ENCODE results near the gene MICAL2. TPM values are rescaled to one million over a fixed set of nuclear protein-coding genes. Genes with fewer than 3 reads are reported as not detected.

MICAL2 gene
- total RNA-seq, 1 experiment from 2014 or later: 37.4 TPM

DNA sequence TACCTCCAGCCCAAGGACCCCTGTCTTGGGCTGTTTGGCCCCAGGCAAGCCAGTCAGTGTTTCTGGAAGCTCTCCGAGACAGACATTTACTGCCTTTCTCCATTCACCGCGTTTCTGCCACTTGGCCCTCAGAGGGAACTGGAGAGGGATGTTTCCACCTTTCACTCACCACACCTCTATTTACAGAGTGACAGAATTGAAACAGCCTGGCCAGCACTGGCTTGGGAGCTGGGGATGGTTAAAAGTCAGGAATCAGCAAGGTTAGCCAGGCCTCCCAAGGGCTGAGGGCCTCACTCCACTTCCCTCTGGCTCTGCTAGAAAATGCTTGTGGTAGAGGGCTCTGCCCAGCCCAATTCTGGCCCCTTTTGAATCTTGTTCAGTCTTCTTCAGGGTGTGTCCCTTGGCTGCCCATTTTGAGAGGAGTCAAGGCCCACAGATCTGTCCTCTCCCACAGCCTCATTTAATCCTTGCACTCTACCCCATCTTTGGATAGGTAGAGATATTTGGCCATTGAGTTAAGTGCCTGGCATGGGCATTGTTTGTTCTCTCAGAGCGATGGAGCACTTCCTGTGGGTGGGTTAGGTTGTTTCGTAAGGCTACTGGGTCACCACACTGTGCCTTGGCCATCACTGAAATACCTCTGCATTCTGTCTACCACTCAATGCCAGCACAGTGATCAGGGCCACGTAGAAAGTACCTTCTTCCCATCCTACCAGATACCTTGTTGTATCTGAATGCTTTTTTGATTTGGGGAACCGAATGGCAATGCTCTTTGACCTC lies 119.2 kb downstream of the MICAL2 start:
- ChIA-PET CTCF (no interaction called here), POLR2A (no interaction called here), RAD21 (ENCODE audit: low non-redundant PET in 1 of 2, low total read pairs in 2 of 2, uncharacterized antibody in 2 of 2, unreplicated experiment in 2 of 2) (no interaction called here)
- Histone ChIP-seq H3K4me3 (replicated peaks in 1 of 2; ENCODE audit: low read depth in 1 of 2, low read length in 2 of 2) (no peak overlapping the region), H3K79me2 (ENCODE audit: insufficient read depth, low read length) (no peaks in the 10 kb centered on the region), H3K27ac (ENCODE audit: low read depth, low read length) (no peak overlapping the region), H3K9ac (ENCODE audit: low read length) (no peak overlapping the region), H3K9me2 (ENCODE audit: insufficient read depth) (no peaks in the 10 kb centered on the region), H3K27me3 (ENCODE audit: insufficient read depth, low read length) (no peaks in the 10 kb centered on the region), H3K9me3 (ENCODE audit: control insufficient read depth in 1 of 2, insufficient read depth in 1 of 2, low read depth in 1 of 2, low read length in 2 of 2) (no peaks in the 10 kb centered on the region), H4K20me1 (ENCODE audit: insufficient read depth) (no peaks in the 10 kb centered on the region), H2AFZ (ENCODE audit: low read depth, low read length, poor library complexity, severe bottlenecking) (no peak overlapping the region), H3K4me1 (ENCODE audit: control insufficient read depth in 1 of 2, insufficient read depth in 2 of 2, low read length in 2 of 2) (peaks cover 4 to 14% of the 10 kb centered on the region in 2 experiments; a peak in 3 of 4 replicates), H3K4me2 (ENCODE audit: low read length) (no peak overlapping the region), H3K36me3 (ENCODE audit: control insufficient read depth in 1 of 2, insufficient read depth in 2 of 2, low read length in 2 of 2) (peaks cover 0 to 15% of the 10 kb centered on the region in 2 experiments; a peak in 2 of 4 replicates)
- intact Hi-C loops (cut with micrococcal nuclease): loop anchor here (10.0 kb wide), 1 partner anchor 145 kb away; no protein-coding TSS in a partner anchor
- TF ChIP-seq SP1 (IDR thresholded peaks at IDR 0.05; ENCODE audit: low read depth) (no peak), YY1 (IDR thresholded peaks at IDR 0.05; ENCODE audit: extremely low read depth, insufficient replicate concordance, low read depth, low read length) (no peak), TCF7L2 (IDR thresholded peaks at IDR 0.05; ENCODE audit: borderline replicate concordance, extremely low read depth, insufficient read depth, insufficient read length) (no peak), CBX3 (IDR thresholded peaks at IDR 0.05; ENCODE audit: low read depth) (no peak), JUND (IDR thresholded peaks at IDR 0.05) (no peak), POLR2A (IDR thresholded peaks at IDR 0.05; ENCODE audit: borderline replicate concordance, extremely low read depth, insufficient read depth, insufficient read length) (no peak)
- TF ChIP-seq, protein P1, sequence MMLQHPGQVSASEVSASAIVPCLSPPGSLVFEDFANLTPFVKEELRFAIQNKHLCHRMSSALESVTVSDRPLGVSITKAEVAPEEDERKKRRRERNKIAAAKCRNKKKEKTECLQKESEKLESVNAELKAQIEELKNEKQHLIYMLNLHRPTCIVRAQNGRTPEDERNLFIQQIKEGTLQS (IDR thresholded peaks at IDR 0.05): no peak
- DNase-seq (ENCODE audit: low read depth, low spot score) (no peak), ATAC-seq (no peak)
- no TSS peak for BruUV-seq (replicated peaks)

DNA sequence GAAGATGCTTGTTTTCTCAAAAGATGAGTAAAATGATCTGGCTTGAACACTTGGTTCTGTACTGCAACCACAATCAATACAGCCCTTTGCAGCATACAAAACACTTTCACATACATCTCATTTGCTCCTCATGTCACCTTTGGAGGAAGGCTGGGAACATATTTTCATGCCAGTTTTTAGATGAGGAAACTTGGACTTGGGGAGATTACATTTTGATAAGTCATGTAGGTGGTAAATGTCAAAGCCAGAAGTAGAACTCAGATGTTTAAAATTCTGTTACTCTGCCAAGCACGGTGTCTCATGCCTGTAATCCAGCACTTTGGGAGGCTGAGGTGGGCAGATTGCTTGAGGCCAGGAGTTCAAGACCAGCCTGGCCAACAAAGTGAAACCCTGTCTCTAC lies 121.8 kb downstream of the MICAL2 start:
- H2AFZ ChIP-seq (ENCODE audit: low read depth, low read length, poor library complexity, severe bottlenecking): no peak overlapping the region
- ChIA-PET RAD21 (ENCODE audit: low non-redundant PET in 1 of 2, low total read pairs in 2 of 2, uncharacterized antibody in 2 of 2, unreplicated experiment in 2 of 2) (no interaction called here), POLR2A (no interaction called here), CTCF (no interaction called here)
- H3K9me2 ChIP-seq (ENCODE audit: insufficient read depth): no peaks in the 10 kb centered on the region
- no peak overlapping the region for H3K4me3 ChIP-seq (replicated peaks in 1 of 2; ENCODE audit: low read depth in 1 of 2, low read length in 2 of 2)
- H3K36me3 ChIP-seq (ENCODE audit: control insufficient read depth in 1 of 2, insufficient read depth in 2 of 2, low read length in 2 of 2): peaks cover 0 to 11% of the 10 kb centered on the region in 2 experiments; a peak in 1 of 4 replicates
- no peaks in the 10 kb centered on the region for H3K79me2 ChIP-seq (ENCODE audit: insufficient read depth, low read length)
- H3K9ac ChIP-seq (ENCODE audit: low read length): no peak overlapping the region
- no peaks in the 10 kb centered on the region for H3K27me3 ChIP-seq (ENCODE audit: insufficient read depth, low read length)
- ATAC-seq (no peak), DNase-seq (ENCODE audit: low read depth, low spot score) (no peak)
- no peak overlapping the region for H3K4me2 ChIP-seq (ENCODE audit: low read length)
- H3K4me1 ChIP-seq (ENCODE audit: control insufficient read depth in 1 of 2, insufficient read depth in 2 of 2, low read length in 2 of 2): peaks cover 4 to 17% of the 10 kb centered on the region in 2 experiments; a peak in 3 of 4 replicates
- H4K20me1 ChIP-seq (ENCODE audit: insufficient read depth): no peaks in the 10 kb centered on the region
- no peaks in the 10 kb centered on the region for H3K9me3 ChIP-seq (ENCODE audit: control insufficient read depth in 1 of 2, insufficient read depth in 1 of 2, low read depth in 1 of 2, low read length in 2 of 2)
- no peak overlapping the region for H3K27ac ChIP-seq (ENCODE audit: low read depth, low read length)
- intact Hi-C loops (cut with micrococcal nuclease): loop anchor here (10.0 kb wide), 1 partner anchor 147 kb away; no protein-coding TSS in a partner anchor
- no TSS peak for BruUV-seq (replicated peaks)
- TF ChIP-seq RAD21 (IDR thresholded peaks at IDR 0.05; ENCODE audit: low read depth) (no peak), POLR2AphosphoS5 (IDR thresholded peaks at IDR 0.05; ENCODE audit: low read depth, low read length) (no peak), ZNF274 (IDR thresholded peaks at IDR 0.05; ENCODE audit: low read depth, low read length) (no peak), SIN3A (IDR thresholded peaks at IDR 0.05; ENCODE audit: low read depth) (no peak), EZH2 (IDR thresholded peaks at IDR 0.05) (no peak), SRF (IDR thresholded peaks at IDR 0.05; ENCODE audit: low read depth) (no peak), CTCF (IDR thresholded peaks at IDR 0.05 in 2 of 3, conservative IDR thresholded peaks at IDR 0.05 in 1 of 3; ENCODE audit: borderline replicate concordance in 1 of 3, insufficient read depth in 1 of 3, low read depth in 2 of 3, low read length in 2 of 3) (no peak), CBX3 (IDR thresholded peaks at IDR 0.05; ENCODE audit: low read depth) (no peak)
- TF ChIP-seq, protein P2, sequence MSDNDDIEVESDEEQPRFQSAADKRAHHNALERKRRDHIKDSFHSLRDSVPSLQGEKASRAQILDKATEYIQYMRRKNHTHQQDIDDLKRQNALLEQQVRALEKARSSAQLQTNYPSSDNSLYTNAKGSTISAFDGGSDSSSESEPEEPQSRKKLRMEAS (IDR thresholded peaks at IDR 0.05): no peak
- TF ChIP-seq, protein P3, sequence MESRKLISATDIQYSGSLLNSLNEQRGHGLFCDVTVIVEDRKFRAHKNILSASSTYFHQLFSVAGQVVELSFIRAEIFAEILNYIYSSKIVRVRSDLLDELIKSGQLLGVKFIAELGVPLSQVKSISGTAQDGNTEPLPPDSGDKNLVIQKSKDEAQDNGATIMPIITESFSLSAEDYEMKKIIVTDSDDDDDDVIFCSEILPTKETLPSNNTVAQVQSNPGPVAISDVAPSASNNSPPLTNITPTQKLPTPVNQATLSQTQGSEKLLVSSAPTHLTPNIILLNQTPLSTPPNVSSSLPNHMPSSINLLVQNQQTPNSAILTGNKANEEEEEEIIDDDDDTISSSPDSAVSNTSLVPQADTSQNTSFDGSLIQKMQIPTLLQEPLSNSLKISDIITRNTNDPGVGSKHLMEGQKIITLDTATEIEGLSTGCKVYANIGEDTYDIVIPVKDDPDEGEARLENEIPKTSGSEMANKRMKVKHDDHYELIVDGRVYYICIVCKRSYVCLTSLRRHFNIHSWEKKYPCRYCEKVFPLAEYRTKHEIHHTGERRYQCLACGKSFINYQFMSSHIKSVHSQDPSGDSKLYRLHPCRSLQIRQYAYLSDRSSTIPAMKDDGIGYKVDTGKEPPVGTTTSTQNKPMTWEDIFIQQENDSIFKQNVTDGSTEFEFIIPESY (IDR thresholded peaks at IDR 0.05; ENCODE audit: extremely low read depth, insufficient replicate concordance, low read length): no peak

All from HCT116 (cell line).